ENCODE results near the gene DSE.

DSE gene

DNA sequence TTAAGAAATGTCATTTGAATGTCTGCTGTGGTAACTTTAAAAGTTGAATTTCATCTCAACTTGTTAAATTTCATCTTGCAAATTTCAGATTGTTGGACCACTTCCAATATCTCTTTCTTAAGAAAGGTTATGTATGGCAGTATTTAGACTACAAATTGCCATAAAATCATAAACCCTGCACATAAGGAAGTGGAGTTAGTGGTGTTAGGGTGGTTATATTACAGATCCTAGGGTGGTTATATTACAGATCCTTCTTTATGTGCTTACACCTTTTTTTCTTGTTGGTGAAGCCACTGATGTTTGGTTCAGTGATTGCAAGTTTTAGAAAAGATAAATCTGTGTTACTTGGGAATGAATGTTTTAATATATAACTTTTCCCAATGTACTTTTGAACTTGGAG is 9.0 kb downstream of the DSE start:
- no peak overlapping the region for H3K4me3 ChIP-seq (ENCODE audit: low read depth, low read length)
- TF ChIP-seq, protein P1, sequence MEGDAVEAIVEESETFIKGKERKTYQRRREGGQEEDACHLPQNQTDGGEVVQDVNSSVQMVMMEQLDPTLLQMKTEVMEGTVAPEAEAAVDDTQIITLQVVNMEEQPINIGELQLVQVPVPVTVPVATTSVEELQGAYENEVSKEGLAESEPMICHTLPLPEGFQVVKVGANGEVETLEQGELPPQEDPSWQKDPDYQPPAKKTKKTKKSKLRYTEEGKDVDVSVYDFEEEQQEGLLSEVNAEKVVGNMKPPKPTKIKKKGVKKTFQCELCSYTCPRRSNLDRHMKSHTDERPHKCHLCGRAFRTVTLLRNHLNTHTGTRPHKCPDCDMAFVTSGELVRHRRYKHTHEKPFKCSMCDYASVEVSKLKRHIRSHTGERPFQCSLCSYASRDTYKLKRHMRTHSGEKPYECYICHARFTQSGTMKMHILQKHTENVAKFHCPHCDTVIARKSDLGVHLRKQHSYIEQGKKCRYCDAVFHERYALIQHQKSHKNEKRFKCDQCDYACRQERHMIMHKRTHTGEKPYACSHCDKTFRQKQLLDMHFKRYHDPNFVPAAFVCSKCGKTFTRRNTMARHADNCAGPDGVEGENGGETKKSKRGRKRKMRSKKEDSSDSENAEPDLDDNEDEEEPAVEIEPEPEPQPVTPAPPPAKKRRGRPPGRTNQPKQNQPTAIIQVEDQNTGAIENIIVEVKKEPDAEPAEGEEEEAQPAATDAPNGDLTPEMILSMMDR (IDR thresholded peaks at IDR 0.05; ENCODE audit: low read depth, low read length, missing control alignments), result no peak
- DNase-seq (ENCODE audit: low read depth), result no peak

DNA sequence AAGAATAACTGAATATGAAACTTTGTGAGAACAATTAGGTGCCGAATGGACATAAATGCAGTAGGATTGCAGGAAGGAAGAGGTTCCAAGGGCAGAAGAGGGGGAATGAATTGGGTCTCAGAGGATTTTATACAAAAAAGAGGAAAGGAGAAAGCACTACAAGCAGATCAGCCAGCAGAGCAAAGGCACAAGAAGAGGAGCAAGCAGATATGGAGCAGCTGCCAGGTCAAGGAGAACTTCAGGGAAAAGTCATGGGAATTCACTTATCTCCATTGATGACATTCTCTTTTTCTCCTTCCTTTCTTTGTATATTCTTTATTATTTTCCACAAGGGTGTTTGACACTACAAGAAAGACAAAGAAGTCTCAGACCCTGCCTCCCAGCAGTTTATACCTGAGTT is 9.6 kb downstream of the DSE start:
- TF ChIP-seq, protein P1 (IDR thresholded peaks at IDR 0.05; ENCODE audit: low read depth, low read length, missing control alignments), result no peak
- DNase-seq (ENCODE audit: low read depth), result no peak
- no peak overlapping the region for H3K4me3 ChIP-seq (ENCODE audit: low read depth, low read length)

DNA sequence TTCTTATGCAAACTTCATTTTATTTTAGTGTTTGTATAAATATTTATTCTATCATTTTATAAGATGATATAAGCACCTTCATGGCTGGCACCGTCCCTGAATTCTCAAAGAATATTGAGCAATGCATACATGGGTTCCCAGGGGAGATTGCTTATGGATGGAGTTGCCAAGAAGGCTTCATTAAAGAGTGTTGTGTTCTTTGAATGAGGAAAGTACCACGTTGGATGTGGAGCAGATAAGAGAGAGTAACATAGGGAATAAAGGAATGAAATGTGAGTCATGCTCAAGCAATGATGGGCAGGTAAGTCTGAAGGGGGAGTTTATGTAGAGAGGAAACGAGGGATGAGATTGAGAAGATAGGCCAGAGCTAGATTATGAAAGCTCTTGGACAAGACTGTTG is 10.3 kb downstream of the DSE start:
- H3K4me3 ChIP-seq (ENCODE audit: low read depth, low read length), result no peak overlapping the region
- TF ChIP-seq, protein P1 (IDR thresholded peaks at IDR 0.05; ENCODE audit: low read depth, low read length, missing control alignments), result no peak
- no peak for DNase-seq (ENCODE audit: low read depth)

DNA sequence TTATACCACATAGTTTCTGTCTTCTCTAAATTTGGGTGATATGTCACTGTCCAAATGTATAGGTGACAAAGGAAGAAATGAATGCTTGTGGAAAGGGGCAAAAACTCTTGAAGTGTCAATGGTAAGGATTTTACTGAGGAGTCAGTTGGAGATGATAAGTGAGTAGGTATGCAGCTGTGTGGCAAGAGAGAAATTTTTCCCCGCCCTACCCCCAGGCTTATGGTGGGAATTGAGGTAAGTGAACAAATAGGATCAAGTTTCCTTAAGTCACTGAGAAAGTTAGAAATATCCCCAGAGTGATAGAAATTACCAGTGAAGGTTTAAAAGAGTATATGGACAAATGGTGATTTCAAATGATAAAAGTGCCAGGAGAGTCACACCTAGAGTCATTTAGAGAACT is 11.8 kb downstream of the DSE start:
- TF ChIP-seq, protein P1 (IDR thresholded peaks at IDR 0.05; ENCODE audit: low read depth, low read length, missing control alignments), result no peak
- no peak overlapping the region for H3K4me3 ChIP-seq (ENCODE audit: low read depth, low read length)
- no peak for DNase-seq (ENCODE audit: low read depth)

DNA sequence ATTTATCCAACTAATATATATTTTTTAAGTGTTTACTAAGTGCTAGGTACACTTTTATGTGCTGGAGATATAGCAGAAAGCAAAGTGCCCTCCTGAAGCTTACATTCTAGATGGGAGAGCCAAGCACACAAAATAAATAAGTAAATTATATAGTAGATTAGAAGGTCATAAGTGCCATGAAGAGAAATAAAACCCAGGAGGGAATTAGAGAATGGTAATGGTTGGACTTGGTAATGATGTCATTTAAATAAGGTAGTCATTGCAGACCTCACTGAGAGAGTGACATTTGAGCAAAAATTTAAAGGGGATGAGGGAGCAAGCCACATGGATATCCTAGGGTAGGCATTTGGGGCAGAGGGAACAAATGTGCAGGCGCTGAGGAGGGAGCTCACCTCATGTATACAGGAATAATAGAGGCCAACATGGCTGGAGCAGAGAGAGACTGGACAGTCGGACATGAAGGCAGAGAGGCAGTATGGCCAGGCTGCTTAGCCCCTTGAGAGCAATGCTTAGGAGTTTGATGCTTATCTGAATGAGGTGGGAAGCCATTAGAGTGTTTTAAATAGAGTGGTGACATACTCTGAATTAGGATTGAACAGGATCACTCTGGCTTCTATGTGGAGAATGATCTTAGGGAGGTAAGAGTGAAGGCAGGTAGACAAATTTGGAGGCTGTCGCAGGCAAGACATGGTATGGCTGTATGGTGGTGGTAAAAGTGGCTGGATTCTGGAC is 14.1 kb downstream of the DSE start:
- TF ChIP-seq, protein P1 (IDR thresholded peaks at IDR 0.05; ENCODE audit: low read depth, low read length, missing control alignments), result no peak
- H3K4me3 ChIP-seq (ENCODE audit: low read depth, low read length), result no peak overlapping the region
- DNase-seq (ENCODE audit: low read depth), result no peak

DNA sequence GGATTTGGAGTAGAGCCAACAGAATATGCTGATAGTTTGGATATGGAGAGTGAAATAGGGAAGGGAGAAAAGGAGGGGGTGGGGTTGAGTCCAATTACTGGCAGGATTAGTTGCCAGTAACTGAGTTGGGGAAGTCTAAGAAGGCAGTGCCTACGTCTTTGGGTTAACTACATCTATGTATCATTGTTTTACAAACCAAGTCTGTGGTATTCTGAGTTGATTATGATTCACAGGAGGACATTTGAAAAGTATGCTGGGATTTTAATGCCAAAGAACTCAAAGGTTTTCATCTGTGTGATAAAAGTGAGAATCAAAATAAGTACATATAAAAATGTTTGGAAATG is 14.7 kb downstream of the DSE start:
- no peak overlapping the region for H3K4me3 ChIP-seq (ENCODE audit: low read depth, low read length)
- DNase-seq (ENCODE audit: low read depth), result no peak
- TF ChIP-seq, protein P1 (IDR thresholded peaks at IDR 0.05; ENCODE audit: low read depth, low read length, missing control alignments), result no peak

DNA sequence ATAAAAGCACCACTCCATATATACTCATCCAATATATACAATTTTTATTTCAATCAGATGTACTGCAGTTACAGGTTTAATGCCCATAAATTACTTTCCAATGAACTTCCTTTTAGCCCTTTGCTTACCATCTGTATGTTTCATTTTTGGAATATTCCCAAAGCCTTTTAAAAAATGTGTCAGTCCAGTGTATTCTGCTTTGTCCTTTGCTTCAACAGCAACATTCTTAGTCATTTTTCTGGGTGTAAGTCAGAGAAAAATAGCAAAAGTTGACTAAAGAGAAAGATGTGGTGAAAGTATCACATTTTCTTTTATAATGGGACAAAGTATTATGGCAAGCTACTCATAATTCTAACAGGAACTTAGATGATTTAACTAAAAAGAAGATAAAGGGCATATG is 15.2 kb downstream of the DSE start:
- TF ChIP-seq, protein P1 (IDR thresholded peaks at IDR 0.05; ENCODE audit: low read depth, low read length, missing control alignments), result no peak
- DNase-seq (ENCODE audit: low read depth), result no peak
- H3K4me3 ChIP-seq (ENCODE audit: low read depth, low read length), result no peak overlapping the region
